ENCODE results near the gene MOV10.

Gene MOV10

GRCh38 chr1:112698366-112699310 is 24.2 kb downstream of the MOV10 start:
- DNase-seq (ENCODE audit: insufficient read length, low spot score) (no peak), FAIRE-seq (no peak)
- no peak for TF ChIP-seq CTCF (IDR thresholded peaks at IDR 0.05; ENCODE audit: insufficient read depth, missing control alignments)

GRCh38 chr1:112699425-112700144 is 25.1 kb downstream of the MOV10 start:
- DNase-seq (ENCODE audit: insufficient read length, low spot score) (no peak), FAIRE-seq (no peak)
- TF ChIP-seq CTCF (IDR thresholded peaks at IDR 0.05; ENCODE audit: insufficient read depth, missing control alignments) = no peak

- DNase-seq (ENCODE audit: insufficient read length, low spot score) (peak; percentile 44), FAIRE-seq (no peak)
- no peak for TF ChIP-seq CTCF (IDR thresholded peaks at IDR 0.05; ENCODE audit: insufficient read depth, missing control alignments)
Observed at GRCh38 chr1:112700290-112701226, 26.1 kb downstream of the MOV10 start.

GRCh38 chr1:112701227-112702066 is 27.0 kb downstream of the MOV10 start:
- DNase-seq (ENCODE audit: insufficient read length, low spot score) (no peak), FAIRE-seq (no peak)
- no peak for TF ChIP-seq CTCF (IDR thresholded peaks at IDR 0.05; ENCODE audit: insufficient read depth, missing control alignments)

GRCh38 chr1:112702067-112702395 is 27.6 kb downstream of the MOV10 start:
- DNase-seq (ENCODE audit: insufficient read length, low spot score) (no peak), FAIRE-seq (no peak)
- TF ChIP-seq CTCF (IDR thresholded peaks at IDR 0.05; ENCODE audit: insufficient read depth, missing control alignments) = no peak
